C4-2B (cell line): ENCODE data around the gene MYO1E.

ENCODE experiments used
- CTCF ChIP-seq: fragments of 450-650 bp; conservative IDR thresholded peaks from 2 replicates; pipeline ENCODE4 v1.5.1; 2017; ENCODE audit warnings: mild to moderate bottlenecking
- ZFX ChIP-seq: fragments of 450-650 bp; IDR thresholded peaks from 2 replicates; pipeline ENCODE4 v1.6.1; 2017

- no peak for TF ChIP-seq CTCF
- TF ChIP-seq ZFX: no peak
Measured at GRCh38 chr15:59405079-59405478, 32.4 kb upstream of the MYO1E start.
